SK-MEL-5 (cell line): Measurements from ENCODE around the gene SUPT6H. TPM values are rescaled to one million over a fixed set of nuclear protein-coding genes. Genes with fewer than 3 reads are reported as not detected.
A peak's percentile ranks its signal among the peaks of the same experiment; 100 is the strongest.
"Not testable (repeated sequence)": the region's sequence is repeated elsewhere in the genome, so short reads cannot be mapped to it uniquely, and the experiment has no call there.

Source experiments
- DNase-seq: peaks from one replicate; pipeline ENCODE4 v3.0.0-alpha.2; 2016; ENCODE audit warnings: low read depth, low spot score
- in situ Hi-C: cut with HindIII; loops from 2 replicates; pipeline ENCODE4 v1.10.0; 2016; ENCODE audit warnings: low sequenced_read_pairs, high pct_unique_total_duplicates, low pct_unique_long_range_greater_than_20kb
- total RNA-seq: library from RNA; depleted of rRNA; stranded (reverse); fragments of >200 nt; shearing (Covaris generic); gene quantifications from 2 replicates; pipeline ENCODE4 v1.2.3, GENCODE V29; 2014

SUPT6H gene
- total RNA-seq, 1 experiment from 2014 or later = 38.6 TPM

- in situ Hi-C loops = no loop called here
- peak; percentile 75 for DNase-seq
These were observed 49.1 kb downstream of the SUPT6H start for GRCh38 chr17:28710861-28711722.

- in situ Hi-C loops = no loop called here
- no peak for DNase-seq
These were observed 49.7 kb downstream of the SUPT6H start, which contains the start of gene PROCA1 for GRCh38 chr17:28711723-28712031. TSS of gene PROCA1 (minus strand) at chr17:28711888. CDS start at chr17:28711660, 228 bp downstream.

- in situ Hi-C loops = no loop called here
These were observed 50.2 kb downstream of the SUPT6H start for GRCh38 chr17:28712032-28712704.

GRCh38 chr17:28712705-28713415 lies 50.9 kb downstream of the SUPT6H start:
- no peak for DNase-seq
- in situ Hi-C loops = no loop called here

More at GRCh38 chr17:28712032-28712704, 50.2 kb downstream of the SUPT6H start:
- no peak for DNase-seq

DNA sequence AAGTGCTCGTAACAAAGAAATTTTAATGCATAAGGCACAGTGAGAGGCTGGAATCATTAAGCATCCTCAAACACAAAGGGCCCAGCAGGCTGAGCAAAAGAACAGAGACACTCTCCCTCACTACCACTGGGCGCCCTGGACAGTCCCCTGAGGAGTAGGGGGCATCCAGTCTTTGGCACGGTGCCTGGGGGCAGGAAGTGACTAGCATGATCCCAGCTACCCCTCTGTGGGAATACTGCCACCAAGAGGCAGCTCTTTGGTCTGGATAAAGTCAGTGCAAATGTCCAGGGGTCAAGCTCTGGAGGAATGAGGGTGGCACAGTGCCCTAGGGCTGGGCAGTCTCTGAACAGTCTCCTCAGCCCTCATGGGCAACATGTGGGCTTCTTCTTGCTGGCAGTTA lies 52.3 kb downstream of the SUPT6H start:
- DNase-seq = no peak
- in situ Hi-C loops = no loop called here

- in situ Hi-C loops = no loop called here
- DNase-seq = no peak
These were observed 53.2 kb downstream of the SUPT6H start for GRCh38 chr17:28715217-28715616.

DNA sequence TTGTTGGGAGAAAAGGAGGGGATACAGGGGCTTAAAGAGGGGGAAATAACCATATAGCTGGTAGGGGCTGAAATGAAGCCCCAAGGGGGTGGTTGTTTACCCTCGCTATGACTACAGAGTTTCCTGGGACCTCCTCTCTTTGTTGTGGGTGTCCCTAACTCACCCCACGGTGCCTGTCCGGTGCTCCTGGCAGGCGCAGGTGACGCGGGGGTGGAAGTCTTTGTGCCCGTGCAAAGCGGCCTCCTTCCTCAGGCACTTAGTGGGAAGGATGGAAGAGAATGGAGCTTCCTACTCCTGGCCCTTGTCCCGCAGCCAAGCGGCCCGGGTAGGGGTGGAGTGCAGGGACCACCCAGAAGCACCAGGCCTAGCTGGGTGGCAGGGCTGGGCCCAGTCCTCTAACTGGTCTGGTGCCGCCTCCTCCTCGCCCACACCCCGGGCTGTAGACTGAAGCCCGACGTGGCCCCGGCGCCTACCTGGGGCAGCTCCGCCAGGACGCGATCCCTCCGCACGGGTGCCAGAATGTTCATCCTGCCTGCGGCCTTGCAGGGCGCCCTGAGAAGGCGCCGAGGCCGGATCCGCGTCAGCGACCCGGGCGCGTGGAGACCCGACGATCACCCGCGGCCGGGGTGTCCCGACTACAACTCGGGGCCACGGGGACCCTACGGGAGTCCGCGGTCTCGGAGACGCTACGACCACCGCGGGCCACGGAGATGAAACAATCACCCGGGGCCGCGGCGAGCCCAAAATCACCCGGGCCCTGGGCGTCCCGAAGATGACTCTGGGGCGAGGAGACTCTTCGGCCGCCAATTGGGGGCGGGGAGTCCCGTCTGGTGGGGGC lies 55.0 kb downstream of the SUPT6H start:
- no peak for DNase-seq
- in situ Hi-C loops = no loop called here

DNA sequence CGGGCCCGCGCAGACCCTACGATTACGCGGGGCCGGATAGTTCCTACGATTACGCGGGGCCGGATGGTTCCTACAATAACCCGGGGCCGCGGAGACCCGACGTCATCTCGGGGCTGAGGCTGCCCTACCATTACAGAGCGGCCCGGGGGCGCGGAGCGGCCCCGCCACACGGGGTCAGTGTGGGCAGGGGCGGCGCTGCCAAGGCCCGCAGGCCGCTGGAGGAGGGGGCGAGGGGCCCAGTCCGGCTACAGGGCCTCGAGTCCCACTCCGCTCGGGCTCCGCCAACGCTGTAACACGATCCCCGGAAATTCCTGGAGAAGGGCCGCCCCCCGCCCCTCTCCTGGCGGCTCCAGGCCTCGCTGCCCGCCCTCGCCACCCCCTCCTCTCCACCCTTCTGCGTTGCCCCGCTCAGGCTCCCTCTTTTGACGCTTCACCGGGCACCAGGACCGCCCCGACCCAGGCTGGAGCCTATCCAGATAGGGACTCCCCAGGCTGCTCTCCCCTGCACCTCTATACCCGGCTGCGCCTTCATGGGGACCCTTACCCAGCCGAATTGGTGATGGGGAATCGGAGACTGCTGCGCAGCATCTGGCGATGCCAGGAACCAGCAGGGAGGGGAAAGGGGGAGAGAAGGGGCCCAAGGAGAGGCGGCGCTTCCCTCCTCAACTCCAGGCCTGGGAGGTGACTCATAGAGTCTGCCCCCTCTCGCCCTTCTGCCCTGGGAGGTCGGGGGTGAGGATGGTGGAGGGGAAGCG lies 55.8 kb downstream of the SUPT6H start, which contains the start of gene RAB34:
RAB34 (minus strand) TSS at position 291 of the 755 bp plus-strand sequence. CDS start 602 bp downstream, outside the sequence.
- peak; percentile 74 for DNase-seq
- in situ Hi-C loops = no loop called here

- no peak for DNase-seq
- in situ Hi-C loops = no loop called here
These were observed 56.5 kb downstream of the SUPT6H start for GRCh38 chr17:28718333-28719020.

GRCh38 chr17:28719021-28719433 lies 57.0 kb downstream of the SUPT6H start:
- in situ Hi-C loops = no loop called here
- no peak for DNase-seq

DNA sequence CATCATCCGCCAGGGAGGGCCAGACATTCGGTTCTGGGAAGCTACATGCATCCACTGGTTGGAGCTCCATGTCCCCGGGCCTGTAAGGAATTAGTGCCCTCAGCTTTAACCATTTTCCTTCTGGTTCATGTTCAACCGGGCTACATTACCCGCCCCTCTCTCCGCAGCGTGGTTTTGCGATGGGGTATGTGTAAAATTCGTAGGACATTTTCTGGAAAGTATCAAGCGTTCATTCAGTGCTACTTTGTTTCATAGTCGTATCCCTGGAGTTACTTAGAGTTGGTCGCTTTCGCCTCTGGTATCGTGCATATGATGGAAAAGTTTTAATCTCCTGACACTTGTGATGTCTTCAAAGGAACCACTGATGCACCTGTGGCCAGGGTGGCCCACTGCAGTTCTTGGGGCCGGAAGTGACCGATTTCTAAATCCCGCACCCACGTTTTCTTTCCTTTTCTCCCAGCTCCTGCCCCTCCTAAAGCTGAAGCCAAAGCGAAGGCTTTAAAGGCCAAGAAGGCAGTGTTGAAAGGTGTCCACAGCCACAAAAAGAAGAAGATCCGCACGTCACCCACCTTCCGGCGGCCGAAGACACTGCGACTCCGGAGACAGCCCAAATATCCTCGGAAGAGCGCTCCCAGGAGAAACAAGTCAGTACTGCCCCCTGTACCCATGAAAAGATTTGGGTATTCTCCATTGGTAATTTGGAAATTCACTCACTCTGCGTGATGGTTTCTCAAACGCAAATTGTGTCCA lies 58.4 kb downstream of the SUPT6H start:
- DNase-seq = no peak
- in situ Hi-C loops = no loop called here

DNA sequence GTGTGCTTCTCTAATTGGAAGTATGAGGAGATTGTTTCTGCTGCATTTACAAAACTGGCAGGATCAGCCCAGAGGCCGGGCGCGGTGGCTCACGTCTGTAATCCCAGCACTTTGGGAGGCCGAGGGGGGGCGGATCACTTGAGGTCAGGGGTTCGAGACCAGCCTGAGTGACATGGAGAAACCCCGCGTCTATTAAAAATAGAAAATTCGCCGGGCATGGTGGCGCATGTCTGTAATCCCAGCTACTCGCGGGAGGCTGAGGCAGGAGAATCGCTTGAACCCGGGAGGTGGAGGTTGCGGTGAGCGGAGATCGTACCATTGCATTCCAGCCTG lies 59.0 kb downstream of the SUPT6H start:
- in situ Hi-C loops, DNase-seq: not testable (repeated sequence)

DNA sequence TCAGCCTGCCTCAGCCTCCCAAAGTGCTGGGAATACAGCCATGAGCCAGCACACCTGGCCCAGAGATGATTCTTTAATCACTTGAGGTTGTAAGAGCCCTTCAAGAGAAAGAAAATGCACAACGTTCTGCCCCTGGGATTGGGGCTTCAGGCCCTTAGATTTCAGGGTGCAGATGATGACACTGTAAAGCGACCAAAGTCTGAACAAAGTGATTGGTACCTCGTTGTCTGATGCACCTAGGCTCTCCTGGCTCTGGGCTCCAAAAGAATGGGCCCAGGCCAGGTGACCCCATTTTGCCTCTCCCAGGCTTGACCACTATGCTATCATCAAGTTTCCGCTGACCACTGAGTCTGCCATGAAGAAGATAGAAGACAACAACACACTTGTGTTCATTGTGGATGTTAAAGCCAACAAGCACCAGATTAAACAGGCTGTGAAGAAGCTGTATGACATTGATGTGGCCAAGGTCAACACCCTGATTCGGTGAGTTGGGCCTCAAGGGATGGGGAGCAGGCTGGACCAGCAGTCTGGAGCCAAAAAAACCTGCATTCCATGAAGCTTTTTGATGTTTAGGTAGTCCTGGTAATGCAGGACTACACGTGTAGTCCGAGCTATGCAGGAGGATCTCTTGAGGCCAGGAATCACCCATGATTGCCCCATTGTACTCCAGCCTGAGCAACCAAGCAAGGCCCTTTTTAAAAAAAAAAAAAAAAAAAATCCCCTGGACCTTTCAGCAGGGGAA lies 60.6 kb downstream of the SUPT6H start:
- in situ Hi-C loops = no loop called here
- no peak for DNase-seq

GRCh38 chr17:28723159-28723835 lies 61.3 kb downstream of the SUPT6H start:
- in situ Hi-C loops = no loop called here

More at GRCh38 chr17:28723159-28723835, 61.3 kb downstream of the SUPT6H start:
- no peak for DNase-seq
